Measurements from ENCODE around the gene SEL1L3.

GRCh38 chr4:25753239-25753638 lies 109.5 kb downstream of the SEL1L3 start:
- no peak for TF ChIP-seq POLR2A (IDR thresholded peaks at IDR 0.05; ENCODE audit: low read depth, low read length)
- no peak for TF ChIP-seq POU2F2 (IDR thresholded peaks at IDR 0.05; ENCODE audit: low read depth, low read length)
- no peak for TF ChIP-seq TAF1 (IDR thresholded peaks at IDR 0.05; ENCODE audit: low read depth, low read length)
- TF ChIP-seq POLR2AphosphoS5 (IDR thresholded peaks at IDR 0.05; ENCODE audit: low read depth, low read length): no peak
- TF ChIP-seq SPI1 (IDR thresholded peaks at IDR 0.05; ENCODE audit: low read depth, low read length): no peak

Measured in GM12891 (cell line).